Measurements from ENCODE around the gene CDHR4.
"Not testable (repeated sequence)": the region's sequence is repeated elsewhere in the genome, so short reads cannot be mapped to it uniquely, and the experiment has no call there.

CDHR4 gene

DNA sequence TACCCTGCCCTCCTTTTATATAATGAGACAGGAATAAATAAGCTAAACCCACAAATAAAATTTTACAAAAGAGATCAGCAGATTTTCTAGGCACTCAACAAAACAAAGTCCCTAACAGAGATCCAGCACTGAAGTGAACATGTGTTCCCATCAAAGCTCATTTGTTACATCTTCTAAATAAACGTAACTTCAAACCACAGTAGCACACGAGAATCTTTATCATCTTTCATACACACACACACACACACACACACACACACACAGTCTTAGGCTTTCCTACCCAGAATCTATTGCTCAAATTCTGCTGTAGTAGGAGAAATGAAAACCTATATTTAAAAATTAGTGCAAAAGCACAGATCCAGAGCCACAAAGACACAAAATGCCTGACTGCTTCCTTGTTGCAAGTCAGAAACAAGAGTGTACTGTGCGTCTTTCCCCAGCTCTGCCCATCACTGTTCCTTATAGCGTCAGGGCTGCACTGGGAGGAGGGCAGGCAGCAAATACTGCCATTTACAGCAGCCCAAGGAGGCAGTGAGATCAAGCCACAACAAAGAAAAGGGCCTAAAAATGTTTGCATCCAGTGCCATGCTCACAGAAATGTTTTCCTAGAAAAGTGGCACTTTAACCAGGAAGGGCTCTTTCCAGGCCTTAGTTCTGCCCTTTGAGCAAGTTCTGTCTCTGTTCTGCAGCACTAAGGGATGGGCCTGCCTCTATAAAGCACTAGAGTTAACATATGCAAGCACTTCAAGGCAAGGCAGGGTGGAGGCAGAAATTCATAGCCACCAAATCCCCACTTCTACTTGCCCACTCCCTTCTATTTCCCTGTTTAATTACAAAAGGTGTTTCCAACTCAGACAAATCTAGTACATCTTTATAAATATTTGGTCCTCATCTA lies 19.3 kb downstream of the CDHR4 start:
- no peak for DNase-seq

DNA sequence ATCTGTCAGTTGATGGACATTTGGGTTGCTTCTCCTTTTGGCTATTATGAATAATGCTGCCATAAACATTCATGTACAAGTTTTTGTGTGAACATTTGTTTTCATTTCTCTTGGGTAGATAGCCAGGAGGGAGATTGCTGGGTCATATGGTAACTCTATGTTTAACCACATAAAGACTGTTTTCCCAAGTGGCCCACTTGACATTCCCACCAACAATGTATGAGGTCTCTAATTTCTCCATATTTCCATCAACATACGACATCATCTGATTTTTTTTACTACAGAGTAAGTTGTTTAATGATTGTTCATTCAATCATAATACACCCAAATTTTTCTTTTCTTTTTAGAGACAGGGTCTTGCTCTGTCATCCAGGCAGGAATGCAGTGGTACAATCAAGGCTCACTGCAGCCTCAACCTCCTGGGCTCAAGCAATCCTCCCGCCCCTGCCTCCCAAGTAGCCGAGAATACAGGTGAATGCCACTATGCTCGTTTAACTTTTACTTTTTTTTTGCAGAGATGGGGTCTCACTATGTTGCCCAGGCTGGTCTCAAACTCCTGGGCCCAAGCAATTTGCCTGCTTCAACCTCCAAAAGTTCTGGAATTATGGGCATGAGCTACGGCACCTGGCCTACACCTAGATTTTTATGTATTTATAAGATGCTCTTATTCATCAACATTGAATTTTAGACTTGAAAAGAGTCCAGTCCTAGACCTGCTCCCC lies 20.2 kb downstream of the CDHR4 start:
- no peak for DNase-seq

DNA sequence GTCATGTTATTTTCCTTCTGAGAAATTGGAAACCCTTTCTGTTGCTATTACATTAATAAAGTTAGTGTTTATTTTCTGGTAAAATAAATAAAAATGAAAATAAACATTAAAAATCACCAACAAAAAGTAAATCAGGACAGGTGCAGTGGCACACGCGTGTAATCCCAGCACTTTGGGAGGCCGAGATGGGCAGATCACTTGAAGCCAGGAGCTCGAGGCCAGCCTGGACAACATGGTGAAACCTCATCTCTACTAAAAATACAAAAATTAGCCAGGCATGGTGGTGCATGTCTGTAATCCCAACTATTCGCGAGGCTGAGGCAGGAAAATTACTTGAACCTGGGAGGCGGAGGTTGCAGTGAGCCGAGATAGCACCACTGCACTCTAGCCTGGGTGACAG lies 23.6 kb downstream of the CDHR4 start:
- not testable (repeated sequence) for DNase-seq

DNA sequence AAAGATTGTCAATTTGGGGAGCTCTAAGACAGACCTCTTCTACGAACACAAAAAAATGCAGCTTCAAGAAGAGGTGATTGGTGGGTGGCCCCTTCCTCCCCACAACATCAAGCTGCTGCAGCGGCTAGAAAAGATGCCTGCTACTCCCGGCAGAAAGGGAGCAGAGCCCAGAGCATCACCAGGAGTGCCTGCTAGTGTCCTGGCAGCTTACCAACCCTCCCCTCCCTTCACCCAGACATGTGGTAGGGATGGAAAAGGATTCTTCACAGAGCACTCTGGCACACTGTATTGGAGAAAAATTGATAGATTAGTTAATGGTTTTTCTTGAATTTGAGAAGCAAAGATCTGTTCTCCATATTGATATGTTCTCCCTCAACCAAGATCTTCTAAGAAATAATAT lies 24.1 kb downstream of the CDHR4 start:
- peak; percentile 3 for DNase-seq

DNA sequence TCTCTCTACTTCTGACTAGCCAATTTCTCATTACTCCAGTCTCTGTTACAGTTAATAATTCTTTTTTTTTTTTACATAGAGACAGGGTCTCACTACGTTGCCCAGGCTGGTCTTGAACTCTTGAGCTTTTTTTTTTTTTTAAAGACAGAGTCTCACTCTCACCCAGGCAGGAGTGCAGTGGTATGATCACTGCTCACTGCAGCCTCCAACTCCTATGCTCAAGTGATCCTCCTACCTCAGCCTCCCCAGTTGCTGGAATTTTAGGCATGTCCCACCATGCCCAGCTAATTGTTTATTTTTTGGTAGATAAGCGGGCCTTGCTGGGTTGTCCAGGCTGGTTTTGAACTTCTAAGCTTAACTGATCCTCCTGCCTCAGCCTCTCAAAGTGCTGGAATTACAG lies 27.0 kb downstream of the CDHR4 start:
- no peak for DNase-seq

DNA sequence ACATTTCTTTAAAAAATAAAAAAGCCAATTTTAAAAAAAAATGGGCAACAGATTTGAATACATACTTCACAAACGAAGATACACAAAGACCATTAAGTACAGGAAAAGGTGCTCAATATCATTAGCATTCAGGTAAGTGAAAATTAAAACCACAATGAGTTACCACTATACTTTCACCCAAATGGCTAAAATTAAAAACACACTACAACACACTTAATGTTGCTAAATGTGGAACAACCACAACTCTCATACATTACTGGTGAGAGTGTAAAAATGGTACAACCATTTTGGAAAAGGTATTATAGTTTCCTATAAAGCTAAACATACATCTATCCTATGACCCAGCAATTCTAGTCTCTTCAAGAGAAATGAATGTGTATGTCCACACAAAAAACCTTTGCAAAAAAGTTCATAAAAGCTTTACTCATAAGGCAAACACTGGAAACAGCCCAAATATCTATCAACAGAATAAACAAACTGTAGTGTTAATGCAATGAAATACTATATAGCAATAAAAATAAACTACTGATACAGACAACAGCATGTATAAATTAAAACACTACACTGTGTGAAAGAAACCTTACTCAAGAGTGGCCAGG lies 28.2 kb downstream of the CDHR4 start:
- DNase-seq: no peak

DNA sequence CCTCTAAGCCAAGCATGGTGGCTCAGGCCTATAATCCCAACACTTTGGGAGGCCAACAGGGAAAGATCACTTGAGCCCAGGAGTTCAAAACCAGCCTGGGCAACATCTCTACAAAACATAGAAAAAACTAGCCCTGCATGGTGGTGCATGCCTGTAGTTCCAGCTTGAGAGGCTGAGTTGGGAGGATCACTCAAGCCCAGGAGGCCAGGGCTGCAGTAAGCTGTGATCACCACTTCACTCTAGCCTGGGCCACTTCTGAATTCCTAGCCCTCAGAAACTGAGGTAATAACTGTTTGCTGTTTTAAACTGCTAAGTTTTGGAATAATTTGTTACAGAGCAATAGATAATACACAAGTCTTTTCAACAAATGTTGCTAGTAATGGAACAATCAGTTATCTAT lies 29.7 kb downstream of the CDHR4 start:
- DNase-seq: no peak

DNA sequence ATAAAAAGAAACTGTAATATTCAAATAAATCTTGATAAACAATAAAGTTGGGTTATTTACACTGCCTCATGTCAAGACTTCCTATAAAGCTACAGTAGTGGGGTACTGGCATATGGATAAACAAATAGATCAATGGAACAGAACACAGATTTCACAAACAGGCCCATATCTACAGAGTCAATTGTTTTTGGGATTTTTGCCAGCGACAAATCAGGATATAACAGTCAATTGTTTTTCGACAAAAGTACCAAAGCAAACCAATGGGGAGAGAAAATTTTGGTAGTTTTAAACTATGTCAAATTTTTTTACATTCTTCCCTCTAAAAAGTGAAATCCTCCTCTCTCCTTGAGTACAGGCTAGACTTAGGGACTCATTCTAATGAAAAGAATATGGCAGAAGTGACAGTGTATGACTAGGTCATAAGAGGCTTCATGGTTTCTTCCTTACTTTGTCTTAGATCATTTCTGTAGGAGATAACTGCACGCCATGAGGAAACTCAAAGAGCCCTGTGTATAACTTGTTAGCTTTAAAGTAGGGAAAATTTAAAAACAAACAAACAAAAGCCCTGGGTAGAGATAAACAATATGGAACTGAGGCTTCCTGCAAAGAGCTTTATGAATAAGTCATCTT lies 30.3 kb downstream of the CDHR4 start:
- no peak for DNase-seq

DNA sequence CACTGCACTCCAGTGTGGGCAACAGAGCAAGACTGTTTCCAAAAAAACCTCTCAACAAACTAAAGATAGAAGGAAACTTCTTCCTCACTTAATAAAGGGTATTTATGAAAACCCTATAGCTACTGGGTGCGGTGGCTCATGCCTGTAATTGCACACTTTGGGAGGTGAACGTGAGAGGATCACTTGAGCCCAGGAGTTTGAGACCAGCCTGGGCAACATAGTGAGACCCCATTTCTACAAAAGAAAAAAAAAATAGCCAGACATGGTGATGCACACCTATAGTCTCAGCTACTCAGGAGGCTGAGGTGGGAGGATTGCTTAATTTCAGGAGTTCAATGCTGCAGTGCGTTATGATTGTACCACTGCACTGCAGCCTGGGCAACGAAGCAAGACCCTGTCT lies 35.7 kb downstream of the CDHR4 start:
- DNase-seq: no peak

DNA sequence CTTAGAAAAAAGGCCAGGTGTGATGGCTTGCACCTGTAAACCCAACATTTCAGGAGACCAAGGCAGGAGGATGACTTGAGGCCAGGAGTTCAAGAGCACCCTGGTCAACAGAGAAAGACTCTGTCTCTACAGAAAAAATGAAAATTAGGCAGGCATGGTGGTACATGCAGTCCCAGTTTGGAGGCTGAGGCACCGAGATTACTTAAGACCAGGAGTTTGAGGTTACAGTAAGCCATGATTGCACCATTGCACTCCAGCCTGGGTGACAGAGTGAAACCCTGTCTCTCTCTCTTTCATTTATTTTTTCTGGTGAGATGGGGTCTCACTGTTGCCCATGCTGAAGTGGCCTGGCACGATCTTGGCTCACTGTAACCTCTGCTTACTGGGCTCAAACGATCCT lies 38.0 kb downstream of the CDHR4 start:
- DNase-seq: no peak

DNA sequence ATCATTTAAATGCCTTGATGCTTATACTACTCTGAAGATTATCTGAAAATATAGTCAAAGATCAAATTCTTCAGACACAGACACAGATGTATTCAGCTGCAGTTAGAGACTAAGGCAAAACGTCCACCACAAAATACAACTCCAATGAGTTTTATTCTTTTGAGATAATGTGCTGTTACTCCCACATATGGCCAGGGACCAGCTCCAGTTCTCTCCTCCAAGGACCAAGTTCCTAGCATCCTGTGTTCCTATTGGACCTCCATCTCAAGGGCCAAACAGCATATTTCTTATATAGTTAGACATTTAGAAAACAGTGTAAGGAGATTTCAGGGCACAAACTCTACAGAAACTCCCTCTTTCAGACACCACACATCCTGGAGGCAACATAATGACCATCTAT lies 40.4 kb downstream of the CDHR4 start:
- no peak for DNase-seq

DNA sequence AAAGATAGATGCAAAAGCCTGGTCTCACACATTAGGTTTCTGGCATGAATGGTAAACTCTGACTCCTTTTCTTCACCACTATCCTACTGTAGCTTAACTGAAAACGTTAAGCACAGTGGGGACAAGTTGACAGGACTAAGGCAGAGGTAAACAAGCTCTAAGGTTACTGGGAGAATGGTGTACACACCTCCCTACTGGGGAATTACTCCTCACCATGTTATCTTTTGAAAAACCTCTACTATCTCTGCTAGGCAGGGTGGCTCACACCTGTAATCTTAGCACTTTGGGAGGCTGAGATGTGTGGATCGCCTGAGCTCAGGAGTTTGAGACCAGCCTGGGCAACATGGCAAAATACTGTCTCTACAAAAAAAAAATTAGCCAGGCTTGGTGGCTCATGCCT lies 42.5 kb downstream of the CDHR4 start:
- DNase-seq: no peak

DNA sequence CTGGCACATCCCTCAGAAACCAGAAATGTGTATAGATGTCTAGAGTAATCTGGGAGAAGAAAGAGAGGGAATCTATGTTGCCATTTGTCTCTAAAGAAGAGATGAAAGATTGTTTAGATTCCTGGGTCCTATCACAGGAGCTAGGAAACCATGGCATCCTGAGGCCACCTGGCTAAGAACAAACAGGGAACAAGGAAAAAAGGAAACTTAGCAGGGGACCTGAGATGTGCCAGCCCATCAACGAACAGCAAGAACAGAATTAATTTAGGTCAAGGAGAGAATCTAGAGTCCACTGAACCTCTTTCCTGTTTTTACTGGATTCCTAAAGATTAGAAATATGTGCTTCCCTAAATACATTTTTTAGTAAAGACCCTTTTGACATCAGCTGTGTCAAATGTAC lies 43.6 kb downstream of the CDHR4 start:
- no peak for DNase-seq

DNA sequence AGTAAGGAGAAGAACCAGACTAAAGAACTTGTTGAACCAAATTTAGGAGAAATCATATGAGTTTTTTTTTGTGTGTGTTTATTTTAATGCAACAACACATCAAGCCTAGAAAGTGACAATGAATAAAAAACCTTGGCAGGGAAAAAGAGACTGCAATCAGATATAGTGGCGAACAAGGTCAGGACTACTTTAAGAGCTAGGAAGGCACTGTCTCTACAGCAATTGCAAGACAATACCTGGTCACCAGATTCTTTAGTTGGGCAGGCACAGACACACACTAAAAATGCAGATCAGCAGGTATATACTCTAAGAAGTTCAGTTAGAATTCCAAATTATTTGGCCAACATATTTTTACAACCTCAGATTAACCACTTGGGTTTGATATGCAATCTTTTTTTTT lies 45.1 kb downstream of the CDHR4 start:
- no peak for DNase-seq

DNA sequence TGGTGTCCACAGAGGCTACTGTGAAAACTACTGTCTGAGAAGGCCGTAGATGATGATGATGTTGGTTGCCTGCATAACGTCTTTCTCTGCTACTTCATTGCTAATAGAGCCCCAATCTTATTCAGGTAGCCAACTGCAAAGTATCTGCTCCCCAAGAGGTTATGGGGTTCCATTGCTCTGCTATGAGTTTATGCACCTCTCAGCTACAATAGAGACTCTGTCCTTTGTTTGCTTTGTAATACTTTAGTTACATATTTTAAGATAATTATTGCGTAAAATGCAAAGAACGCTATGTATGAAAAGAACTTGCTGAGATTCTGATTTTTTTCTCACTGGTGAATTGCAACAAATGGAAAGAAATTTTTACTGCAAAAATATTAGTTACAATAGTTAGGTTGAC lies 48.2 kb downstream of the CDHR4 start:
- no peak for DNase-seq

DNA sequence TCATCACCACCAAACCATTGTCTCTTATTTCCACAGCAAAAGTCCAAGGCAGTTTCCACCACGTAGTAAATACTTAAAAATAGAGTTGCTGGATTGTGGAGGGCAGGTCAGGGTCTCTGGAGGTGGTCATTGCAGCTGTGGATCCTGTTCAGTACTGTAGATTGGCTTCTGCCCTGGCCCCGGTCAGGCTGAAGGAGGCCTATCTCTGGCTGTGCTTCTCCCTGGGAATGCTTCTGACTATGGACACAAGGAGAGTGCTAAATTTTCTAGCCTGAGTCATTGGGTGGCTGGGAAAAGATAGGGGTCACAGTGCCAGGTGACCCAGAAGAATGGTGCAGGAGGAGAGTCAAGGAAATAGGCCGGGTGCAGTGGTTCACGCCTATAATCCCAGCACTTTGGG lies 49.6 kb downstream of the CDHR4 start:
- no peak for DNase-seq

DNA sequence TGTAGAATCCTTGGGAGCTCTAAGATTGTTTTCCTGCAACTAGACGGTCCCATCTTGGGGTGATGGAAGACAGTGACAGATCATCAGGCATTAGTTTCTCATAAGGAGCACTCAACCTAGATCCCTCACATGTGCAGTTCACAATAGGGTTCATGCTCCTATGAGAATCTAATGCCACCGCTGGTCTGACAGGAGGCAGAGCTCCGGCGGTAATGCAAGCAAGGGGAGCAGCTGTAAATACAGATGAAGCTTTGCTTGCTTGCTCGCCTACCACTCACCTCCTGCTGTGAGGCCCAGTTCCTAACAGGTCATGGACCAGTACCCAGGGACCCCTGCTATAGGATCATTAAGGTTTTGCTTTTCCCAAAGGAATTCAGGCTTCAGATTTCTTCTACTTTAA lies 50.8 kb downstream of the CDHR4 start:
- not testable (repeated sequence) for DNase-seq

DNA sequence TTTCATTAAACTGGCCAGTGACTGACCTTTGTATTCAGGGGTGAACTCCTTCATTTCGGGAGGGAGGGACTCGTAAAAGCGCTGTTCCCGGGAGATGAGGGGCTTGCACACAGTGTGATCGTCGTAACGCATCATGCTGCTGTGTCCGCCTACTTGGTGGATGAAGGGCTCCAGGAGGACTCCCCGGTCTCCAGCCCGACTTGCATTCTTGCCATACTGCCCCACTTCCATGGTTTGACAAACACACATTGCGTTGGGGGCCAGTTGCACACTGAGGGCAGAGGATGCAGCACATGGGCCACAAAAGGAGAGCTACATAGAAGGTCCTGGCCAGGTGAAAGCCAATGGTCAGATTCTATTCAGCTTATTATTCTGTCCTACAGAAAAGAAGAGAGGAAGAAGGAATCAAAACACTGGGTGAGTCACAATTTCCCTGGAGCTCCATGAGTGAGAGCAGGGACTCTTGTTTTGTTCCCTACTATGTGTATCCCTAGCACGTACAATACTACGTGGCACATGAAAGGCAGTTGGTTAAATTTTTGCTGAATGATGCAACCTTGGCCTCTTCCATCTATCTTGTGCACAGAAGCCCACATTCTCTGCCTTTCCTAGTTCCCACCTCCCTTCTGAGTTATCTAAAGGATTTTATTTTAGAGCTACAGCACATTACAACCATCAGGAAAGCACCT lies 51.7 kb downstream of the CDHR4 start:
- DNase-seq: no peak

DNA sequence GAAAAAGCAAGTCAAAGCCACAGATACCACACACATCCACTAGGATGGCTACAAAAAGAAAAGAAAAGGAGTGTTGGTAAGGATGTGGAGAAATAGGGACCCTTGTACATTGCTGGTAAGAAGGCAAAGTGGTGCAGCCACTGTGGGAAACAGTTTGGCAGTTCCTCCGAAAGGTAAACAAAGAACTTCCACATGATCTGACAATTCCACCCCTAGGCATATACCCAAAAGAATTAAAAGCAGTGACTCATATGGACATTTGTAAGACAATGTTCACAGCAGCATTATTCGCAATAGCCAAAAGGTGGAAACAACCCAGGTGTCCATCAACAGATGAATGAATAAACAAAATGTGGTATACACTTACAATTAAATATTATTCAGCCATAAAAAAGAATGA lies 53.7 kb downstream of the CDHR4 start:
- no peak for DNase-seq

Measured in DMS 273 treated with DMSO at 0.1 percent for 48 hours (cell line).